Stimulated activated CD4-positive, alpha-beta T cell treated with anti-CD3 and anti-CD28 coated beads, TNF-alpha, amount 100 ng/mL, for 24 hours (primary cell): ENCODE results near the gene LTO1.
A peak's percentile ranks its signal among the peaks of the same experiment; 100 is the strongest.

Experiments
- DNase-seq, 3 experiments: peaks; one replicate each; pipeline ENCODE4 v3.0.0-alpha.2; 2020; ENCODE audit warnings: low read depth in 3 of 3

LTO1 gene

DNA sequence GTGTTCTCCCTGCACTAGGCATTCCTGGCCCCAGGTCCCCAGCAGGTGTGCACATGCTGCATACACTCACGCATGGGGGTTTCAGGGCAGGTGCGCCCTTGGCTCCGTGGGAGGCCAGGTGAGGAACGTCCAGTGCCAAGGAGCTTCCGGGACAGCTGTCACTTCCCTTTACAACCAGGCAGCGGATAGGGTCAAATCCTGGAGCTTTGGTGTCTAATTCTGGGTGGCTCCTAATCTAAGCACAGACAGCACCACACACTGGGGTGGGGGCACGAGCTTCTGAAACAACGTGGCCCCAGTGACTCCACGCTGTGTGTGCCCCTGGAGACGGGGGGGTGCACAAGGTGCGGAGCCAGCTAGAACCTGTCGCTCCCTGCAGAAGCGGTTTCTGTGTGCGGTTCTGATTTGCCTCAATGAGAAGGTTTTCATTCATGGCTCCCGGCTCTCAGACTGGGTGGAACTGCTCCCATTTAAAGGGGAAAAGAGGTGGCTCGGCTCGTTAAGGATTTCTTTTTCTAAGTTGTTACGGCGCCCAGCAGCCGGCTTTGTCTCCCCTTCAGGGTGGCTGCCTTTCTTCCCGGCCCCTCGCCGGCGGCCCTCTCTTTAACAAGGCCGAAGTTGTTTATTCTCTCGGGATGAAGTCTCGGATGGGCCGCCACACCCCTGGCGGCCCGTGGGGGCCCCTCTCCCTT lies 29.2 kb downstream of the LTO1 start:
- no peak for DNase-seq

DNA sequence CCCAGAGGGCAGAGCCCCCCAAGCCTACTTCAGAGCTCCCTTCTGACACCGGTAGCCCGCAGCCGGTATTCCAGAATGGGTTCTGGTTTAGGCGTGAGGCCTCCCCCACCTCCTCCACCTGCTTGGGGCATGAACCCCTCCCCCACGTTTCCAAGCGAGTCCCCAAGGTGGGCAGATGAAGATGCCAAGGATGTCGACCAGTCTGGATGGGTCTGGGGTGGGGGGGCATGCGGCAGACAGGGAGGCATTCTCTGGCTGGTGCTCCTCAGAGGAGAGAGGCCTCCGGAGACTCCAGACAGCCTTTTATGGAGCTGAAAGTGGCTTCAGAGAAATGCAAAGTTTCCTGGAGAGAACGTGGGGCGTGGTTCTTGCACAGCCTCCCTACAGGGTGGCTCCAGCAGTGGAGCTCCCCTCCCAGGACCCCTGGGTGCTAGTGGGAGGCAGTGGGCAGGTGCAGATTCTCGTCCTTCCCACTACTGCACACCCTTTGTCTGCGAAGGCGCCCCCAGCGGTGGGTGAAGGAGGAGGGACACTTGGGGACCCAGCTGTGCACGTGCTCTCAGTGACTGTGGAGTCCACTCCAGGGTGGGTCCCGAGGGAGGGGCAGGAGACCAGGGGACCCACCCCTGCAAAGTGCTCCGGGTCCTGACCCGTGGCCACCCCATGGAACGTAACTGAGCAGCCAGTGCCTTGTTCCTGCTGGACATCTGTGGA lies 30.0 kb downstream of the LTO1 start:
- DNase-seq = no peak

DNA sequence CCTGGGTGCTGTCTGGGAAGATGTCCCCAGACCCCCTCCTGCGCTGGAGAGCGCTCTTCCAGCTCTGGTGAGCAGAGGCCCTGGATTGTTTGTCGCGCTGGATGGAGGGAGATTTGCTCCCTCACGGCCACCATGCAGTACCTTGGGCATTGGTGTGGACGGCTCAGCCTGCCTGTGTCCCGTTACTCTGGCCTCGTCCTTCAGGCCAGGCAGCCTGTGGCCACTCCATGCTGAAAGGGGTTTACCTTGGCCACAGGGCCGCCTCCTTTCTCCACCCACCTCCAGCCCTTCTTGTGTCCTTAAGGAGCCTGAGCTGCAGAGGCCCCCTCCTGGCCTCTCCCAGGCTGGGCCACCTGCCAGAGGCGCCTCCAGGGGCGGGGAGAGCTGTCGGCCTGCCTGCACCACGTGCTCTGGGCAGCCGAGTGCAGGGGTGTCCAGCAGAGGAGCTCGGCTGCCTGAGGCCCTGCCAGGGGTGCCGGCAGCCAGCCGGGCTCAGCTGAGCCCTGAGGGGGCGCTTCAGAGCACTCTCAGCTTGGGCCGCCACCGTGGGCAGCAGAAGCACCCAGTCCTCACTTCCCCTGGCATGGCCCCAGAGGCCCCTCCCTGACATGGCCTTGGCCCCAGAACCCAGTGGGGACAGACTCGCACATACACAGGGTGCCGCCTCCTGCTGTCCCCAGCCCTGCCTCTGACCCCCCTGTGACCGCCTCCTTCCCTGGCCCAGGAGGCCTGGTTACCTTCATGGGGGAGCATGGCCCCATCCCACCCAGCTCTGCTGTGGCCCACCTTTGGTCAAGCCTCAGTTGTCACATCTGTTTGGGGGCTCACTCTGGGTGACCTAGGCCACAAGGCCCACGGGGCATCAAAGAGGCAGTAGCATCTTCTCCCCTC lies 30.8 kb downstream of the LTO1 start:
- DNase-seq = no peak

DNA sequence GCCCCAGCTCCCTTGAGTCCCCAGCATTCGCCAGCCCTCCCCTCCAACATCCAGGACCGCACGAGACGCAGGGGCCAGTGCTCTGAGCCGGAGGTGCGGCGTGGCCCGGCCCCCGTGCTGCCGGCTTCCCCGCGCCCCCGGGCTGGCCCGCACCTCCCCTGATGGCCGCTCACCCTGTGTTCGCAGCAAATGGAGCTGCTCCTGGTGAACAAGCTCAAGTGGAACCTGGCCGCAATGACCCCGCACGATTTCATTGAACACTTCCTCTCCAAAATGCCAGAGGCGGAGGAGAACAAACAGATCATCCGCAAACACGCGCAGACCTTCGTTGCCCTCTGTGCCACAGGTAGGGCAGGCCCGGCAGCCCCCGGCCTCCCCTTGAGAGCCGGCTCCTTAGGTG lies 31.5 kb downstream of the LTO1 start:
- DNase-seq = no peak

DNA sequence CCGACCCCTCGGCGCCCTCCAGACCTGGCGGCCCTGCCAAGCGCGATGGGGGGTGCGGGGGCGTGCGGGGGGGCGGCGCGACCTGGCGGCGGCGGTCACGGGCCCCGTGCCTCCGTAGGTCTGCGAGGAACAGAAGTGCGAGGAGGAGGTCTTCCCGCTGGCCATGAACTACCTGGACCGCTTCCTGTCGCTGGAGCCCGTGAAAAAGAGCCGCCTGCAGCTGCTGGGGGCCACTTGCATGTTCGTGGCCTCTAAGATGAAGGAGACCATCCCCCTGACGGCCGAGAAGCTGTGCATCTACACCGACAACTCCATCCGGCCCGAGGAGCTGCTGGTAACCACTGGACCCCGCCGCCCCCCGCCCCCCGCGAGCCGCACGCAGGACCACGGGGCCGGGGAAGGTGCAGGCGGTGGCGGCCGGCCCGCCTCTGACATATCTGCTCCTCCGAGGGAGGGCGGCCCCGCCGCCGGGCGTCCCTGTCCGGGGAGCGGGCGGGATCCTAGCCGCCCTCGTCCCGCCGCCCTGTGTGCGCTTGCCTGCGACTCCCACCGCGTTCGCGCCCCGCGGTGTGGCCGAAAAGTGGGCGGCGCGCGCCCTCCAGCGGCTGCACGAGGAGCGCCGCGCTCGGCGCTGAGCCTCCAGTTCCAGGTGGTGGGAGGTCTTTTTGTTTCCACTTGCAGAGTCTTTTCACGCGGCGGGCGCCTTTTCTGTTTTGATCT lies 32.1 kb downstream of the LTO1 start:
- peak; percentile 62 to 74 (median 71) for DNase-seq

DNA sequence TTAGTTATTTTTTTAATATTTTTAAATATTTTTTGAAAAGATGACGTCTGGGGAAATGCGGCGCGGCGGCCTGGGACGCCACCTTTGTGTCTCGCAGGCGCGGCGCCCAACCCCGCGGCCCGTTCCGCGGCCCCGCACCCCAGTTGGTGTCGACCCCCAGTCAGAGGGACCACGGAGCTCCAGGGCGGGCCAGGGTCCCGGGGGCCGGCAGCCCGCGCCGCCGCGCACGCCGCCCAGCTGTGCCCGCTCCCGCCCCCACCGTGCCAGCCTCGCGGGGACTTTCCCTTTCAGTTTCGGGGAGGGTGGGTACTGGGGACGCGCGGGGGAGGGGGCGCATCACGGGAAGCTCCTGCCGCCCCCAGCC lies 32.6 kb downstream of the LTO1 start:
- DNase-seq = peak; percentile 12 to 39 (median 33)

DNA sequence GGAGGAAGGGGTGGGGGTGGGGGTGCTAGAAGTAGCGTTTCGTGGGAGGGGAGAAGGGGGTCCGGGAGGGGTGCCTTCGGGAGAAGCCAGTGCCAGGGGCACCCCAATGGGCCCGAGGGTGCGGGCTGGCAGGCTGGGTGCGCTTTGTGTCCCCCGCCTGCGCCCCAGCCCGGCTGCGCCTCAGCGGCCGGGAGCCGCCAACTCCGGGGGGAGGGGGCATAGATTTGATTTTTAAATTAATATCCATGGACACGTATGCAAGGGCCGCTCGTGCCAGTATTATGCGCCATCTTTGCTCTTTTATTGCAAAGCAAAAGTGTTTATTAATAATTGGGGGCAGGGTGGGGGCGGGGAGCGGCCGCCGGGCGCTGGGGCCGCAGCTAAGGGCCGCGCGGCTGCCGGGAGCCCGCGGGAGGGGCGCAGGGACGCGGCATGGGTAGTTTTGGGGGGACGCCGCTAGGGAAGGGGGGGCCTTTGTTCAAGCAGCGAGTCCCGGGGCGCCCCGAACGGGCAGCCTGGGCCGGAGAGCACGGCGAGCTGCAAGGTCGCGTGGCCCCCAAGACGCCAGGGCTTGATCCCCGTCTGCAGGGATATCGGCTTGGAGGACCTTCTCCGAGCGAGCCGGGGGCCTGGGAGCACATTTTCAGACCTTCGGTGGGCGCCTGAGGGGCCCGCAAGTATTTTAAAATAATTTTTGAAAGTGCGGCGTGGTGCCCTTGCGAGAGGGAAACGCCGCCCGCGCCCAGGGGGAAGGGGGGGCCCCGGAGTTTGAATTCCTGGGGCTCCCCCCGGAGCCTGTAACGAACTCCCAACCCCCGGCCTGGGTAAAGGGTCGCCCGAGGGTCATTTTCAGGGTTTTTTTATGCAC lies 33.2 kb downstream of the LTO1 start:
- no peak for DNase-seq

DNA sequence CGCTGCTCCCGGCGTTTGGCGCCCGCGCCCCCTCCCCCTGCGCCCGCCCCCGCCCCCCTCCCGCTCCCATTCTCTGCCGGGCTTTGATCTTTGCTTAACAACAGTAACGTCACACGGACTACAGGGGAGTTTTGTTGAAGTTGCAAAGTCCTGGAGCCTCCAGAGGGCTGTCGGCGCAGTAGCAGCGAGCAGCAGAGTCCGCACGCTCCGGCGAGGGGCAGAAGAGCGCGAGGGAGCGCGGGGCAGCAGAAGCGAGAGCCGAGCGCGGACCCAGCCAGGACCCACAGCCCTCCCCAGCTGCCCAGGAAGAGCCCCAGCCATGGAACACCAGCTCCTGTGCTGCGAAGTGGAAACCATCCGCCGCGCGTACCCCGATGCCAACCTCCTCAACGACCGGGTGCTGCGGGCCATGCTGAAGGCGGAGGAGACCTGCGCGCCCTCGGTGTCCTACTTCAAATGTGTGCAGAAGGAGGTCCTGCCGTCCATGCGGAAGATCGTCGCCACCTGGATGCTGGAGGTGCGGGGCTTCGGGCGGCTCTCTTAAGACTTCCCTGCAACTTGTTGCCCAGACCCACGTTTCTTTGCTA lies 34.1 kb downstream of the LTO1 start, which contains the start of gene CCND1:
Gene CCND1, plus strand, starts transcription at position 162 of the 587 bp plus-strand sequence. Its CDS starts 158 bp downstream, at position 320.
- peak; percentile 17 to 32 (median 24) for DNase-seq

DNA sequence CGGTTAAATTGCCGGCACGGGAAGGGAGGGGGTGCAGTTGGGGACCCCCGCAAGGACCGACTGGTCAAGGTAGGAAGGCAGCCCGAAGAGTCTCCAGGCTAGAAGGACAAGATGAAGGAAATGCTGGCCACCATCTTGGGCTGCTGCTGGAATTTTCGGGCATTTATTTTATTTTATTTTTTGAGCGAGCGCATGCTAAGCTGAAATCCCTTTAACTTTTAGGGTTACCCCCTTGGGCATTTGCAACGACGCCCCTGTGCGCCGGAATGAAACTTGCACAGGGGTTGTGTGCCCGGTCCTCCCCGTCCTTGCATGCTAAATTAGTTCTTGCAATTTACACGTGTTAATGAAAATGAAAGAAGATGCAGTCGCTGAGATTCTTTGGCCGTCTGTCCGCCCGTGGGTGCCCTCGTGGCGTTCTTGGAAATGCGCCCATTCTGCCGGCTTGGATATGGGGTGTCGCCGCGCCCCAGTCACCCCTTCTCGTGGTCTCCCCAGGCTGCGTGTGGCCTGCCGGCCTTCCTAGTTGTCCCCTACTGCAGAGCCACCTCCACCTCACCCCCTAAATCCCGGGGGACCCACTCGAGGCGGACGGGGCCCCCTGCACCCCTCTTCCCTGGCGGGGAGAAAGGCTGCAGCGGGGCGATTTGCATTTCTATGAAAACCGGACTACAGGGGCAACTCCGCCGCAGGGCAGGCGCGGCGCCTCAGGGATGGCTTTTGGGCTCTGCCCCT lies 34.7 kb downstream of the LTO1 start:
- no peak for DNase-seq

DNA sequence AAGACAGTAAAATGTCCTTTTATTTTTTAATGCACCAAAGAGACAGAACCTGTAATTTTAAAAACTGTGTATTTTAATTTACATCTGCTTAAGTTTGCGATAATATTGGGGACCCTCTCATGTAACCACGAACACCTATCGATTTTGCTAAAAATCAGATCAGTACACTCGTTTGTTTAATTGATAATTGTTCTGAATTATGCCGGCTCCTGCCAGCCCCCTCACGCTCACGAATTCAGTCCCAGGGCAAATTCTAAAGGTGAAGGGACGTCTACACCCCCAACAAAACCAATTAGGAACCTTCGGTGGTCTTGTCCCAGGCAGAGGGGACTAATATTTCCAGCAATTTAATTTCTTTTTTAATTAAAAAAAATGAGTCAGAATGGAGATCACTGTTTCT lies 35.3 kb downstream of the LTO1 start:
- DNase-seq = no peak

DNA sequence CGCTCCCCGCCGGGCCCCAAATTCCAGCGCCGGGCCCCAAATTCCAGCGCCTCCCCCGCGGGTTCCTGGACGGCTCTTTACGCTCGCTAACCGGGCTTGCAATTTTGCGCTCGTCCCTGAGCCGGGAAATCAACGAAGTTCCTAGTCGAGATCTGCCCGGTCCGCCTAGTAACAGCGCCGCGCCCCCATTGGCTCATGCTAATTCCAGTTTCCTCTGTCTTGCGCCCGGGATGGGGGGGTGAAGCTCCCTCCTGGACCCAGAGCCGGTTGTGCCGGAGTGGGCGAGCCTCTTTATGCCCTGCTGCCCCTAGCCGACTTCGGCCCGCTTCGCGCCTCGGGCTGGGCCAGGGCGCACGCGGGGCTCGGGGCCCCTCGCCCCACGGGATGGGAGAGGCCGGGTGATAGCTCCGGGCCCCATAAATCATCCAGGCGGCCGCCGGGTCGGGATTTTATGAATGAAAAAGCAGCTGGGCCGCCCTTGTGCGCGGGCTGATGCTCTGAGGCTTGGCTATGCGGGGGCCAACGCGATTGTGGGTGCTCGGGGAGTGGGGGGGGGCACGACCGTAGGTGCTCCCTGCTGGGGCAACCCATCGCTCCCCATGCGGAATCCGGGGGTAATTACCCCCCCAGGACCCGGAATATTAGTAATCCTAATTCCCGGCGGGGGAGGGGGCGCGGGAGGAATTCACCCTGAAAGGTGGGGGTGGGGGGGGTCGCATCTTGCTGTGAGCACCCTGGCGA lies 36.0 kb downstream of the LTO1 start:
- DNase-seq = peak in 1 of 3 experiments; percentile 34

DNA sequence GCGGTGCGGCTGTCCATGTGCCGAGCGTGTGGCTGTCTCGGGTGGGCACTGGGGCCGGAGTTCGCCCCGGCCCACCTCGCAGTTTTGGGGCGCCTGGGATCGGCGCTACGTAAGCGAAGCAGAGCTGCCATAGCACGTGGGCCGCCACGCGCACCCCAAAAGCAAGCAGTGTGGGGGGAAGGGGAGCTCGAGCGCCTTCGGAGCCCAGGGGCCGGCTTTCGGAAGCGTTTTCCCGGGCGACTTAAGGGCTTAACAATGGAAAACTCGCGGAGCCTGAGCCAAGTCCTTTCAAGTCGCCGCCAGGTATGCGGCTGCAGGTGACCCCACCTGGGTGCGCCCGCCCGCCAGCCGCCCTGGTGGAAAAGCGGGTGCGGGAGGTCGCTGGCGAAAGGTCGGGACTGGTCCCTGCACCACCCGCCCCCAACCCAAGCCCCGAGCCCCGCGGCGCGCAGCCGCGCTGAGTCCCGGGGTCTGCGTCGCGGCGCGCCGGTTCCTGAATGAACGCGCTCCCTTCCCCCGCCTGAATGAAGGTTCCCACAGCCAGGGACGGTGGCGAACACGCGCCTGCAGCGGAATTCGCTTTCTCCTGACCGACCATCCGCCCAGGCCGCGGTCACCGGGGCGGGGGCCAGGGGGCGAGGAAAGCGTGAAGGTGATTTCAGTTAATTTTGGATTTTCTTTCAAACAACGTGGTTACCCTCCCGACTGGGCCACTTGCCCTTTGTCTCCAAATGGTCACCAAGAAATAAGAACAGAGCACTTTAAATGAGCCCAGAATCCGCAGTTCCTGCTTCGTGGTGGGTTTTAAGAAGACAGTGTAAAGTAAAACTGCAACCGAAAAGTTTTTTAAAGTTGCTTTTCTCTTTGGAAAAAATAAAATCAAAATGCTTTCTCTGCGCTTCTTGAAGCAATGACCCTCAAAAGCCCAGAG lies 36.9 kb downstream of the LTO1 start:
- no peak for DNase-seq

DNA sequence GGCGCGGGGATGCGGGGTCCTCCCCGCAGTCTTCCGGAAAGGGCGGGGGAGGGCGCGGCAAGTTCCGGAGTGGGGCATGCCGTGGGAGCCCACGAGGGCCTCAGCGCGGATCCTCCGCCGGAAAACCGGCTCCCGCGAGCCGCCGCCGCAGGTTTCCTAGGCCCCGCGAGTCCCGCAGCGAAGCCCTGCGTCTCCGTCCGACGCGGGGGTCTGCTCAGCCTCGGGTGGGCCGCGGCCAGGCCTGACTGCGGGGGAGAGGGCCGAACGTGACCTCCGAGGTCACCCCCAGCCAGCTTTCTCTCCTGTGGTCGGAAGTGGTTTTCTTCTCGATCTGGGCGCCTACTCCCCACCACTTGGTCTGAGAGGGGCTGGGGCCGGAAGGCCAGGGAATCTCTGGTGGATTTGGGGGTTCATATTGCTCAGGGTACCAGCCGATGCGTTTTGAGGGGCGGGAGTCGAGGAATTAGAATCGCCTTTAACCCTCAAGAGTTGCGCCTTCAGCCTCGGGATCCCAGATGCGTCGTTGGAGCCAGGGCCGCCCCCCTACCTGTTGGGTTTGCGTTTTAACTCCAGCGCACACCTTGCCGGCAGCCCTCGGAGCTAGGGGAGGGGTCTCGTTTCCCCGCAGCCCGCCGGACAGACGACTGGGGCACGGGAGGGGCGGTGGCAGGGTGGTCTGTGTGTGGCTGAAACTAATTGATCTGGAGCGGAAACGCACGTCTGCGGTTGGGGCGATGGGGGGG lies 37.8 kb downstream of the LTO1 start:
- no peak for DNase-seq

DNA sequence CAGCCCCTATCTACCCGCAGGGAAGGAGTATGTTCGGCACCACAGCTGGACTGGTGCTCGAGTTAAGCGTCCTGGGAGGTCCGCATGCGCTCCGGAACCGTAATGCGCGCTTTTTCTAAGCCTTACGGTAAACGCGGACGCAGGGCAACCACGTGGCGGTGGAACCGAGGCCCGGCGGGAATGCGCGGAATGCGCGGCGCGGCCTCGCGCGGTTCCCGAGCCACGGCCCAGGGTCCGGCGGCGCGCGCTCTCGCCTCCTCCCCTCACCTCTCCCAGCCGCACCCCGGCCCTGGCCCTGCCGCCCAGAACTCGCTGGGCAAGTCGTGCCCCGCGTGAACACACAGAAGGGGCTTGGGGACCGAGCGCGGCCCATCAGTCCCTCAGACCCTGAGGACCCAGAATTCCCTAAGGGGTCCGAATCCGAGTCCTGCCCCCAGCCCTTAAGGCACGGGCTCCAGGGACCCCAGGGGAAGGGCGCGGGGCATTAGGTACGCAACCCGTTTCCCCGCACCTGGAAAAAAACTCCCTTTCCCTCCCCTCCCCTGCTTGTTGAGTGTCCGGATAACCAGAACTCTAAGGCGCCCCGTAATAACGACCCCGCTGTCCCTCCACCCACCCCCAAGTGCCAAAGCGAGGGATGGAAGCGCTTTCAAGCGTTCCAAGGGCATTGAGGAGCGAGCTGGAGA lies 38.5 kb downstream of the LTO1 start:
- DNase-seq = no peak

DNA sequence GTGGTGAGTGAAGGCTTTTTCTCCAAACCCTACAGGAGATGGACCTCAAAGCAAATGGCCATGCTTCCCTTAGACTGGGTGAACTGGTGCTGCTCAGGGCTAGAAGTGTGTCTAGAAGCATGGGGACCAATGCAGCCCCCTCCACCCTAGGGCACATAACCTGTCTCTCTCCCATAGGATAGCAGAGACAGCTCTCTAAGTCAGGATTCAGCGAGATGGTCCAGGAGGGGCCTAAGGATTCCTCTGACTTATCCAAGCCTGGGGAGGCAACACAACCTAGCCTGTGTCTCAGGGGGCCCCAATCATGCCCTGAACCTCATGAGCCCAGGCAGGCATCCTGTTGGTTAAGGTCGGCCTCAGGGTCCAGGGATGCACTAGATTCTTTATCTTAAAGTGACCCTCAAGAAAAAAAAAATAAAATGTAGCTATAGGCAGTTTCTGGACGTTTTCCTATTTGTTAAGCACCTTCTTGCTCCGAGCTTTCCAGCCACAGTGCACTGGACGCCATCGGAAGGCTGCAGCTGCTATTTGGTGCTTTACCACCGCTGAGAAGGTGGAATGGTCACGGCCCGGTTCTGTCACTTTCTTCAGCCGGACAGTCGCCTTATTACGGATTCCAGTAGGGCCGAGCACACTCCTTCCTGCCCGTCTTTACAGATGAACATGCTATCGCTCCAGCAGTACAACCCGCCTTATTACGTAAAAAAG lies 39.2 kb downstream of the LTO1 start:
- DNase-seq = no peak

DNA sequence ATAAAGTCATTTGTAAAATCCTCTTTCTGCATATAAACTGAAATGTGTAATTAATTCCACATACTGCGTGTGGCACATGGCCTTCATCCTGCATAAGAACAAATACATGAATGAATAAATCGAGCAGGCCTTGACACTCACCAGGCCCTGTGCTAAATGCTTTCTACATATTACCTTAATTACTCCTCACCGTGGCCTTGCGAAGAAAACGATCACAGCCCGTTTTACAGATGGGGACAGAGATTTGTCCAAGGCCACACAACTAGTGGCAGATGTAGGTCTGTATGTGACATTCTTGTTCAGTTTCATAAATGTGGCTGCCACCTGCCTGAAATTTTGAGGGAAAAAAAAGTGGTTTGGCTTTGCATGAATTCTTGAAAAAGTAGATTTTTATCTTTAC lies 40.0 kb downstream of the LTO1 start:
- DNase-seq = no peak
